GM19395 (cell line): ENCODE results near the gene CFAP251.

Experiments
- ATAC-seq: cut with Tn5 transposase; IDR thresholded peaks from one replicate; pipeline ENCODE4 v1.9.1; 2021; ENCODE audit warnings: mild to moderate bottlenecking, moderate library complexity; ENCODE audit not compliant: unreplicated experiment

CFAP251 gene

GRCh38 chr12:122051231-122051876, 133.0 kb downstream of the CFAP251 start:
- ATAC-seq: no peak

DNA sequence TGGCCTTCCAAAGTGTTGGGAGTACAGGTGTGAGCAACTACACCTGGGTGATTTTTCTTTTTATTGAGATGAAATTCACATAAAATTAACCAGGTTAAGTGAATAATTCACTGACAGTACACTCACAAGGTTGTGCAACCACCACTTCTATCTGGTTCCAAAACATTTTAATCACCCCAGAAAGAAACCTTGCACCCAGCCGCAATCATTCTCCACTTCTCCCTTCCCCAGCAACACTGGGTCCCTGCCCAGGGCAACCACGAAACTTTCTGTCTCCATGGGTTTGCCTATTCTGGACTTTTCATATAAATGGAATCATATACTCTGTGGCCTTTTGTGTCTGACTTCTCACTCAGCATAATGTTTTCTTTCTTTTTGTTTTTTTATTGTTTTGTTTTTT, 133.9 kb downstream of the CFAP251 start:
- no peak for ATAC-seq
